Measurements from ENCODE around the gene CLDND2. TPM values are rescaled to one million over a fixed set of nuclear protein-coding genes. Genes with fewer than 3 reads are reported as not detected.

Gene CLDND2
- total and polyA plus RNA-seq, 2 of the 8 experiments (the other 6 are each of a cell fraction or from before 2014, with no cell fraction given) = 0.21 to 0.56 TPM

DNA sequence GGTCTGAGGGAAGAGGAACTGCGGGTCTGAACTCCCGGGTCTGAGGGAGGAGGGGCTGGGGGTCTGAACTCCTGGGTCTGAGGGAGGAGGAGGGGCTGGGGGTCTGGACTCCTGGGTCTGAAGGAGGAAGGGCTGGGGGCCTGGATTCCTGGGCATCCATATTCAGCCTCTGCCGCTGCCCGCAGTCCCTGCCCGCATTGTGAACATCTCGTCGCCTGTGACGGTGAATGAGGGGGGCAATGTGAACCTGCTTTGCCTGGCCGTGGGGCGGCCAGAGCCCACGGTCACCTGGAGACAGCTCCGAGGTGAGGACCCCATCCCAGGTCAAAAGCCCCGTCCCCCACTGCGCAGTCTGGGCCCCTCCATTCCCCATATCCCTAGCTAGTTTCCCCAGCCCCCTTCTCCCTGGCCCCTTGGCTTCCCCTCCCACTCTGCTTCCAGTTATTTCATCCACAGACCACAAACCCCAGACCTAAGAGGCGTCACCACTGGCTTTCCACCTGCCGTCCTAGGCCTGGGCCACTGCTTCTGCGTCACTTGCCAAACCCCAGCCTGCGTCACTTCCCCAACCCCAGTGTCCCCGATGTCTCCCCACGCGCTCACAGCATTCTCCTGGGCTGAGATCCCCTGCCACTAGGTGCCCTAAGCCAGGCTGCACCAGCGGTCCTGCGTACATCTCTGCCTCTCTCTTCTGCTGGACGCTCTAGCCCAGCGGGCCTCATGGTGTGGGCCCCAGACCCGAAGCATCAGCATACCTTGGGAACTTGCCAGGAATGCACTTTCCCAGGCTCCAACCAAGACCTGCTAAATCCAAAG, 43.4 kb downstream of the CLDND2 start:
- Histone ChIP-seq H4K5ac (ENCODE audit: insufficient read length, low read depth, low read length) (no peak overlapping the region), H2AK5ac (ENCODE audit: low read depth, low read length) (no peak overlapping the region), H2BK15ac (ENCODE audit: low read length) (no peak overlapping the region), H2AFZ (ENCODE audit: low read length) (no peak overlapping the region), H3K4me2 (ENCODE audit: insufficient read depth in 1 of 2, low read depth in 2 of 2, low read length in 2 of 2) (no peak overlapping the region; a peak in 1 of 4 replicates), H3K18ac (ENCODE audit: extremely low read depth, low read length) (no peak overlapping the region), H2BK5ac (ENCODE audit: low read depth, low read length) (no peak overlapping the region), H3K9ac (replicated peaks in 1 of 4; ENCODE audit: extremely low read depth in 1 of 4, low read depth in 3 of 4, low read length in 3 of 4) (no peak overlapping the region), H3K23me2 (ENCODE audit: low read depth, low read length) (peaks cover 9% of the 10 kb centered on the region; the same call in 1 of the 2 replicates), H3K14ac (ENCODE audit: insufficient read length) (no peak overlapping the region), H3K4me1 (replicated peaks in 1 of 4; ENCODE audit: control insufficient read depth in 3 of 4, insufficient read depth in 4 of 4, low read length in 3 of 4) (peaks cover 0 to 8% (median 6%) of the 10 kb centered on the region in 4 experiments; a peak in 4 of 7 replicates), H4K20me1 (replicated peaks in 1 of 2; ENCODE audit: control insufficient read depth in 1 of 2, insufficient read depth in 2 of 2, low read length in 2 of 2) (peaks cover 4 to 10% of the 10 kb centered on the region in 2 experiments), H3K9me3 (ENCODE audit: insufficient read depth in 2 of 2, low read depth in 1 of 2, low read length in 1 of 2) (no peaks in the 10 kb centered on the region), H3K79me1 (ENCODE audit: low read depth, low read length) (peaks cover 2% of the 10 kb centered on the region; the same call in 1 of the 2 replicates), H3K56ac (replicated peaks; ENCODE audit: insufficient read length, low read depth, low read length) (no peak overlapping the region), H4K91ac (replicated peaks; ENCODE audit: insufficient read length, low read length) (no peak overlapping the region), H3K36me3 (ENCODE audit: control insufficient read depth in 2 of 4, insufficient read depth in 4 of 4, low read length in 3 of 4) (peaks cover 0 to 9% (median under 1%) of the 10 kb centered on the region in 4 experiments; a peak in 2 of 8 replicates), H2BK120ac (replicated peaks; ENCODE audit: low read depth, low read length) (no peak overlapping the region), H3K27me3 (replicated peaks in 1 of 4; ENCODE audit: control insufficient read depth in 3 of 4, extremely low read depth in 1 of 4, insufficient read depth in 3 of 4, low read length in 3 of 4) (peaks cover 0 to 6% (median 4%) of the 10 kb centered on the region in 4 experiments; a peak in 4 of 7 replicates), H3K4me3 (ENCODE audit: extremely low read depth in 1 of 4, insufficient read depth in 2 of 4, low read depth in 3 of 4, low read length in 4 of 4) (no peak overlapping the region), H2BK20ac (ENCODE audit: low read length) (no peak overlapping the region), H4K8ac (ENCODE audit: extremely low read depth, insufficient read depth, low read length) (no peak overlapping the region), H3K27ac (ENCODE audit: low read depth, low read length) (no peak overlapping the region), H3K4ac (replicated peaks; ENCODE audit: insufficient read length, low read depth, low read length) (no peak overlapping the region), H2BK12ac (ENCODE audit: low read depth, low read length) (no peak overlapping the region), H3K23ac (ENCODE audit: insufficient read length) (no peak overlapping the region), H3K79me2 (ENCODE audit: control insufficient read depth in 1 of 2, insufficient read depth in 2 of 2, low read length in 2 of 2) (no peaks in the 10 kb centered on the region)
- DNase-seq (ENCODE audit: low read depth in 1 of 2, low spot score in 2 of 2) (no peak), FAIRE-seq (no peak)
- no peak for TF ChIP-seq BCL11A (IDR thresholded peaks at IDR 0.05; ENCODE audit: low read depth in 2 of 2, low read length in 2 of 2)
- no peak for TF ChIP-seq MAFK (IDR thresholded peaks at IDR 0.05; ENCODE audit: low read depth, low read length)
- no peak for TF ChIP-seq CHD2 (IDR thresholded peaks at IDR 0.05; ENCODE audit: low read length)
- no peak for TF ChIP-seq NANOG (IDR thresholded peaks at IDR 0.05; ENCODE audit: insufficient read depth, low read depth, low read length, poor library complexity, severe bottlenecking)
- no peak for TF ChIP-seq POLR2AphosphoS5 (IDR thresholded peaks at IDR 0.05; ENCODE audit: low read depth, low read length)
- TF ChIP-seq EGR1 (IDR thresholded peaks at IDR 0.05; ENCODE audit: borderline replicate concordance, low read depth, low read length) = no peak
- no peak for TF ChIP-seq PHF8 (conservative IDR thresholded peaks at IDR 0.05; ENCODE audit: low read depth, low read length)
- TF ChIP-seq KDM5A (IDR thresholded peaks at IDR 0.05; ENCODE audit: low read length) = no peak
- WGBS, 2 experiments (ENCODE audit: extremely low coverage in 1 of 2, insufficient coverage in 1 of 2, insufficient read length in 1 of 2, insufficient replicate concordance in 2 of 2, low coverage in 1 of 2, low lambda C conversion rate in 2 of 2, missing lambda C conversion rate in 1 of 2) = 86% methylated on average over 14 of the region's 26 CpGs; no CpG with 5 or more reads in 1 of the 2 experiments
- ChIA-PET POLR2A (ENCODE audit: partially characterized antibody) (interaction anchor here (0.7 to 1.4 kb wide), 3 partner anchors 9 to 382 kb away, joined by 3 to 4 read pairs (median 3); no protein-coding TSS in a partner anchor), CTCF (ENCODE audit: partially characterized antibody) (interaction anchor here (0.7 to 2.1 kb wide), 8 partner anchors 7 to 167 kb away, joined by 3 to 7 read pairs (median 4); no protein-coding TSS in a partner anchor)

Data from H1 (cell line).